ENCODE data around the gene NCS1. TPM values are rescaled to one million over a fixed set of nuclear protein-coding genes. Genes with fewer than 3 reads are reported as not detected.

The NCS1 gene
- total RNA-seq, 1 experiment from 2014 or later: 18.2 TPM

GRCh38 chr9:130171226-130172148 is 717 bp upstream of the NCS1 start:
- no peaks in the 10 kb centered on the region for H3K27me3 ChIP-seq (replicated peaks; ENCODE audit: control insufficient read depth, insufficient read depth, low read length)
- BruUV-seq (replicated peaks): no TSS peak

GRCh38 chr9:130172858-130173665 is 858 bp downstream of the NCS1 start:
- POLR2A ChIA-PET: interaction anchor here (0.8 kb wide), 1 partner anchor 63 kb away, joined by 3 read pairs; no protein-coding TSS in a partner anchor
- H3K4me3 Mint-ChIP-seq (ENCODE audit: unreplicated experiment): peak overlapping the region; percentile 75
- no peaks in the 10 kb centered on the region for H3K36me3 Mint-ChIP-seq (ENCODE audit: insufficient read depth, unreplicated experiment)
- no peaks in the 10 kb centered on the region for H3K4me1 ChIP-seq
- H3K4me3 ChIP-seq (ENCODE audit: low read depth, low read length): peak overlapping the region; percentile 54
- CTCF ChIA-PET: interaction anchor here (0.5 to 0.6 kb wide), 2 partner anchors 130 to 343 kb away, joined by 3 read pairs; no protein-coding TSS in a partner anchor
- peak in 1 of 2 experiments; percentile 5 for TF ChIP-seq CTCF (IDR thresholded peaks at IDR 0.05; ENCODE audit: insufficient read depth in 1 of 2, low read depth in 1 of 2, low read length in 1 of 2, severe bottlenecking in 1 of 2, unreplicated experiment in 1 of 2)
- no peaks in the 10 kb centered on the region for H3K36me3 ChIP-seq (ENCODE audit: control insufficient read depth, insufficient read depth, low read length)
- H3K4me1 Mint-ChIP-seq (ENCODE audit: low read depth, unreplicated experiment): no peaks in the 10 kb centered on the region
- no peaks in the 10 kb centered on the region for H3K27me3 ChIP-seq (replicated peaks; ENCODE audit: control insufficient read depth, insufficient read depth, low read length)
- intact Hi-C loops (cut with micrococcal nuclease; ENCODE audit: unreplicated experiment): loop anchor here (1.0 kb wide), 1 partner anchor 63 kb away; no protein-coding TSS in a partner anchor
- no peaks in the 10 kb centered on the region for H3K9me3 Mint-ChIP-seq (ENCODE audit: unreplicated experiment)
- H3K27ac Mint-ChIP-seq (ENCODE audit: unreplicated experiment): no peak overlapping the region
- no TSS peak for BruUV-seq (replicated peaks)
- DNase-seq: peak in 1 of 2 experiments; percentile 44
- peaks cover 3% of the 10 kb centered on the region for H3K27me3 Mint-ChIP-seq (ENCODE audit: insufficient read depth, unreplicated experiment)
- H3K9me3 ChIP-seq: no peaks in the 10 kb centered on the region

More at GRCh38 chr9:130171226-130172148, 717 bp upstream of the NCS1 start:
- no peaks in the 10 kb centered on the region for H3K9me3 Mint-ChIP-seq (ENCODE audit: unreplicated experiment)
- peak in 1 of 2 experiments; percentile 19 for DNase-seq
- ChIA-PET CTCF (no interaction called here), POLR2A (no interaction called here)
- no peak for TF ChIP-seq CTCF (IDR thresholded peaks at IDR 0.05; ENCODE audit: insufficient read depth in 1 of 2, low read depth in 1 of 2, low read length in 1 of 2, severe bottlenecking in 1 of 2, unreplicated experiment in 1 of 2)
- no peak overlapping the region for H3K27ac Mint-ChIP-seq (ENCODE audit: unreplicated experiment)
- intact Hi-C loops (cut with micrococcal nuclease; ENCODE audit: unreplicated experiment): no loop called here
- H3K4me1 Mint-ChIP-seq (ENCODE audit: low read depth, unreplicated experiment): no peaks in the 10 kb centered on the region
- H3K4me3 ChIP-seq (ENCODE audit: low read depth, low read length): peak overlapping the region; percentile 37
- no peaks in the 10 kb centered on the region for H3K9me3 ChIP-seq
- peak overlapping the region; percentile 66 for H3K4me3 Mint-ChIP-seq (ENCODE audit: unreplicated experiment)
- no peaks in the 10 kb centered on the region for H3K36me3 Mint-ChIP-seq (ENCODE audit: insufficient read depth, unreplicated experiment)
- H3K4me1 ChIP-seq: no peaks in the 10 kb centered on the region
- H3K36me3 ChIP-seq (ENCODE audit: control insufficient read depth, insufficient read depth, low read length): no peaks in the 10 kb centered on the region
- peaks cover 3% of the 10 kb centered on the region for H3K27me3 Mint-ChIP-seq (ENCODE audit: insufficient read depth, unreplicated experiment)

GRCh38 chr9:130173666-130173983 is 1.4 kb downstream of the NCS1 start:
- Mint-ChIP-seq H3K27ac (ENCODE audit: unreplicated experiment) (no peak overlapping the region), H3K27me3 (ENCODE audit: insufficient read depth, unreplicated experiment) (peaks cover 3% of the 10 kb centered on the region), H3K4me3 (ENCODE audit: unreplicated experiment) (peak overlapping the region; percentile 75), H3K36me3 (ENCODE audit: insufficient read depth, unreplicated experiment) (no peaks in the 10 kb centered on the region), H3K4me1 (ENCODE audit: low read depth, unreplicated experiment) (no peaks in the 10 kb centered on the region), H3K9me3 (ENCODE audit: unreplicated experiment) (no peaks in the 10 kb centered on the region)
- Histone ChIP-seq H3K36me3 (ENCODE audit: control insufficient read depth, insufficient read depth, low read length) (no peaks in the 10 kb centered on the region), H3K27me3 (replicated peaks; ENCODE audit: control insufficient read depth, insufficient read depth, low read length) (no peaks in the 10 kb centered on the region), H3K4me1 (no peaks in the 10 kb centered on the region), H3K4me3 (ENCODE audit: low read depth, low read length) (peak overlapping the region; percentile 54), H3K9me3 (no peaks in the 10 kb centered on the region)
- BruUV-seq (replicated peaks): no TSS peak
- TF ChIP-seq CTCF (IDR thresholded peaks at IDR 0.05; ENCODE audit: insufficient read depth in 1 of 2, low read depth in 1 of 2, low read length in 1 of 2, severe bottlenecking in 1 of 2, unreplicated experiment in 1 of 2): no peak
- intact Hi-C loops (cut with micrococcal nuclease; ENCODE audit: unreplicated experiment): loop anchor here (1.0 kb wide), 1 partner anchor 63 kb away; no protein-coding TSS in a partner anchor
- ChIA-PET POLR2A (interaction anchor here (0.8 kb wide), 1 partner anchor 62 kb away, joined by 3 read pairs; no protein-coding TSS in a partner anchor), CTCF (interaction anchor here (0.5 to 1.4 kb wide), 3 partner anchors 14 to 343 kb away, joined by 3 to 6 read pairs (median 5); no protein-coding TSS in a partner anchor)
- DNase-seq: no peak

Data from Caco-2 (cell line).